Measurements from ENCODE around the gene TEC. TPM values are rescaled to one million over a fixed set of nuclear protein-coding genes. Genes with fewer than 3 reads are reported as not detected.

The TEC gene
- total RNA-seq, 1 donor from 2014 or later = 3.2 TPM

DNA sequence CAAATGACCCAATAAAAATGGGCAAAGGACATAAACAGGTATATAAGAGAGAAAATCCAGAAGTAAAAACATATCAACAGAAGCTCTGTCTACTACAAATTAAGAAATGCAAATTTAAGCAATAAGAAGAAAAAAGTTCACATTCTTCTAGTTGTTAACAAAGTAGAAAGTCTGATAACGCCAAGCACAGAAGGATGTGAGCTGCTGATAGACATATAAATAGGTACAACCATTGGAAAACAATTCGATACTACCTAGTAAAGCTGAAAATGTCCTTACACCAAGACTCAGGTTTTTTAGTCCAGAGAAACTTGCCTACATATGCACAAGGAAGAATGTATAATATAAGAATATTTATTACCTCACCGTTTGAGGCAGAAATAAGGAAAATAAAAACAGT is 35.9 kb upstream of the TEC start:
- H3K27me3 ChIP-seq (ENCODE audit: control insufficient read depth, insufficient read depth, low read length) = no peaks in the 10 kb centered on the region
- no peaks in the 10 kb centered on the region for H3K36me3 ChIP-seq (ENCODE audit: control insufficient read depth, insufficient read depth, low read length)
- TF ChIP-seq, protein P1, sequence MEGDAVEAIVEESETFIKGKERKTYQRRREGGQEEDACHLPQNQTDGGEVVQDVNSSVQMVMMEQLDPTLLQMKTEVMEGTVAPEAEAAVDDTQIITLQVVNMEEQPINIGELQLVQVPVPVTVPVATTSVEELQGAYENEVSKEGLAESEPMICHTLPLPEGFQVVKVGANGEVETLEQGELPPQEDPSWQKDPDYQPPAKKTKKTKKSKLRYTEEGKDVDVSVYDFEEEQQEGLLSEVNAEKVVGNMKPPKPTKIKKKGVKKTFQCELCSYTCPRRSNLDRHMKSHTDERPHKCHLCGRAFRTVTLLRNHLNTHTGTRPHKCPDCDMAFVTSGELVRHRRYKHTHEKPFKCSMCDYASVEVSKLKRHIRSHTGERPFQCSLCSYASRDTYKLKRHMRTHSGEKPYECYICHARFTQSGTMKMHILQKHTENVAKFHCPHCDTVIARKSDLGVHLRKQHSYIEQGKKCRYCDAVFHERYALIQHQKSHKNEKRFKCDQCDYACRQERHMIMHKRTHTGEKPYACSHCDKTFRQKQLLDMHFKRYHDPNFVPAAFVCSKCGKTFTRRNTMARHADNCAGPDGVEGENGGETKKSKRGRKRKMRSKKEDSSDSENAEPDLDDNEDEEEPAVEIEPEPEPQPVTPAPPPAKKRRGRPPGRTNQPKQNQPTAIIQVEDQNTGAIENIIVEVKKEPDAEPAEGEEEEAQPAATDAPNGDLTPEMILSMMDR (IDR thresholded peaks at IDR 0.05; ENCODE audit: insufficient read depth, low read length, poor library complexity, severe bottlenecking) = no peak
- no peak for DNase-seq (ENCODE audit: low read depth)
- no peak overlapping the region for H3K4me3 ChIP-seq (ENCODE audit: low read depth, low read length)

DNA sequence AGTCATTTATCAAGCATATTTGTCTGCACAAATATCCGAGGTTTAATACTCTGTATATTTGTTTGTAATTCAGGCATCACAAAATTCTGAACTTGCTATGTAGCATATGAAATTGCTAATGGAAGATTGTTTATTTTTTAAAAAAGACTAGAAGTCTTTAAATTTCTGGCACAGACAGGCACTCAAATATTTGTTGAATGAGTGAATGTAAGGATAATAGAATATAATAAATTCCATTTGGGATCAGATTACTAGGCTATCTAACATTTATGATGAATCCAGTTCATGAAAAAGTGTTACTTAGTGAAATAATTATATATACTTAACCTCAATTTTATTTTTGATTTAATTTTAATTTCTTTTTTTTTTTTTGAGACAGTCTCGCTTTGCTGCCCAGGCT is 30.4 kb upstream of the TEC start:
- Histone ChIP-seq H3K27me3 (ENCODE audit: control insufficient read depth, insufficient read depth, low read length) (no peaks in the 10 kb centered on the region), H3K4me3 (ENCODE audit: low read depth, low read length) (no peak overlapping the region), H3K36me3 (ENCODE audit: control insufficient read depth, insufficient read depth, low read length) (no peaks in the 10 kb centered on the region)
- TF ChIP-seq, protein P1 (IDR thresholded peaks at IDR 0.05; ENCODE audit: insufficient read depth, low read length, poor library complexity, severe bottlenecking) = no peak
- DNase-seq (ENCODE audit: low read depth) = no peak

DNA sequence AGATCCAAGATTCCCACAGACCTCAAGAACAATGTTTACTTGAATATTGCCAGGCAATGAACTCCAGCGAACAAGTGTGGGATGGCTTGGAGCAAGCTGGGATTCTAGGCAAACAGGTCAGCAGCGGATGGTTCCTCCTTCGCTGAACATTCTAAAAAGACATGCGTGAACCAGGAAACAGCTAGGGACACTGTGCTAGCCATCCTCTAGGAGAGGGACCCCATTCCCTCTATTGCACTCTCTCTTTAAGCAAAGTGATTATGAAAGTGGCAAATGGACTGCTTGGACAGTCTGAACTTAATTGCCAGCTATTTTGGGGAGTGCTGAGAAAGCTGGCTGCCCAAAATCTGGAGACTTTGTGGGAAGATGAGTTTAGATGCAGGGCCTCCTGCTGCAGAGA is 29.9 kb upstream of the TEC start:
- TF ChIP-seq, protein P1 (IDR thresholded peaks at IDR 0.05; ENCODE audit: insufficient read depth, low read length, poor library complexity, severe bottlenecking) = no peak
- H3K36me3 ChIP-seq (ENCODE audit: control insufficient read depth, insufficient read depth, low read length) = no peaks in the 10 kb centered on the region
- no peak overlapping the region for H3K4me3 ChIP-seq (ENCODE audit: low read depth, low read length)
- no peaks in the 10 kb centered on the region for H3K27me3 ChIP-seq (ENCODE audit: control insufficient read depth, insufficient read depth, low read length)
- no peak for DNase-seq (ENCODE audit: low read depth)

DNA sequence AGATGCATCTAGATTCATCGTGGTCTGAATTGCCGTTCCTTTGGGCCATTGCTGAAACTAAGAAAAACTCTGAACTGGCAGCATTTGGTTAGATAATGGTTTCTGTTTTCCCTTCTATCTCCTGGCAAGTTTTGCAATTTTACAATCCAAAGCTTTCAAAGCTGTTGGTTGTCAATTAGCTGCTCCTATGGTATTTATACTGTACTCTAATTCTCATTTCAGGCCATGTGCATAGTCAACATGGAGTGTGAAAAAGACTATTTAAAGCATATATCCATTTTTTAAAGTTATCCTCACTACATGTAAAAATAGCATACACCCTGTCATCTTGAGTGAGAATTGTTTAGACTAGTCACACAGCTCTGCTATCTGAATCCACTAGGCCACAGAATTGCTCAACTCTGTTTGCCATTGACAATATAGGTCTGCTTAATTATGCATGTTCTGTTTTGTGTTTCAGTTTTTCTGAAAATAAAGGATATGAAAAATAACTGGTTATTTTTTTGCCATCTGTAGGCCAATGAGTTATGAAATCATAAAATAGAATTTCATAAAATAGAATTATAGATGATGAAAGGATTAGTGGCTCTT is 27.7 kb upstream of the TEC start:
- Histone ChIP-seq H3K4me3 (ENCODE audit: low read depth, low read length) (no peak overlapping the region), H3K36me3 (ENCODE audit: control insufficient read depth, insufficient read depth, low read length) (no peaks in the 10 kb centered on the region), H3K27me3 (ENCODE audit: control insufficient read depth, insufficient read depth, low read length) (no peaks in the 10 kb centered on the region)
- no peak for DNase-seq (ENCODE audit: low read depth)
- TF ChIP-seq, protein P1 (IDR thresholded peaks at IDR 0.05; ENCODE audit: insufficient read depth, low read length, poor library complexity, severe bottlenecking) = no peak

DNA sequence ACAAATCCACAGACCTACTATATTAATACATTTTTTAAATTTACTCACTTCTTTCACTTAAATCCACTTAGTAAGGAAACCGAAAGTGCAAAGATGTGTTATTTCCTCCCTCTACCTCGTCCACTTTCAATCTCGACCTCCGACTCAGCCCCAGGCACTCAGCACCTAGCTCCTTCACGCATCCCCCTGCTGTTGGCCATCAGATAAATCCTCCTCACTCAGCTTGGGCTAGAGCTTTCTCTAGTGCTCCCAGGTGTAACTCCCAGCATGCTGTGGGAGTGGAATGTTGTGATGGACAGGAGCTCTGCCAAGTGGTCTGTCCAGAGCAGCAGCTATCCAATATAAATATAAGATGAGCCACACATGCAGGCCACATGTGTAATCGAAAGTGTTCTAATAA is 26.7 kb upstream of the TEC start:
- DNase-seq (ENCODE audit: low read depth) = no peak

More for the DNA sequence above, 26.7 kb upstream of the TEC start:
- TF ChIP-seq, protein P1 (IDR thresholded peaks at IDR 0.05; ENCODE audit: insufficient read depth, low read length, poor library complexity, severe bottlenecking) = no peak
- Histone ChIP-seq H3K27me3 (ENCODE audit: control insufficient read depth, insufficient read depth, low read length) (no peaks in the 10 kb centered on the region), H3K4me3 (ENCODE audit: low read depth, low read length) (no peak overlapping the region), H3K36me3 (ENCODE audit: control insufficient read depth, insufficient read depth, low read length) (no peaks in the 10 kb centered on the region)

Measured in kidney epithelial cell (primary cell).